ENCODE measurements around the gene NAGK.
A peak's percentile ranks its signal among the peaks of the same experiment; 100 is the strongest.
"Not testable (repeated sequence)": the region's sequence is repeated elsewhere in the genome, so short reads cannot be mapped to it uniquely, and the experiment has no call there.

The NAGK gene

DNA sequence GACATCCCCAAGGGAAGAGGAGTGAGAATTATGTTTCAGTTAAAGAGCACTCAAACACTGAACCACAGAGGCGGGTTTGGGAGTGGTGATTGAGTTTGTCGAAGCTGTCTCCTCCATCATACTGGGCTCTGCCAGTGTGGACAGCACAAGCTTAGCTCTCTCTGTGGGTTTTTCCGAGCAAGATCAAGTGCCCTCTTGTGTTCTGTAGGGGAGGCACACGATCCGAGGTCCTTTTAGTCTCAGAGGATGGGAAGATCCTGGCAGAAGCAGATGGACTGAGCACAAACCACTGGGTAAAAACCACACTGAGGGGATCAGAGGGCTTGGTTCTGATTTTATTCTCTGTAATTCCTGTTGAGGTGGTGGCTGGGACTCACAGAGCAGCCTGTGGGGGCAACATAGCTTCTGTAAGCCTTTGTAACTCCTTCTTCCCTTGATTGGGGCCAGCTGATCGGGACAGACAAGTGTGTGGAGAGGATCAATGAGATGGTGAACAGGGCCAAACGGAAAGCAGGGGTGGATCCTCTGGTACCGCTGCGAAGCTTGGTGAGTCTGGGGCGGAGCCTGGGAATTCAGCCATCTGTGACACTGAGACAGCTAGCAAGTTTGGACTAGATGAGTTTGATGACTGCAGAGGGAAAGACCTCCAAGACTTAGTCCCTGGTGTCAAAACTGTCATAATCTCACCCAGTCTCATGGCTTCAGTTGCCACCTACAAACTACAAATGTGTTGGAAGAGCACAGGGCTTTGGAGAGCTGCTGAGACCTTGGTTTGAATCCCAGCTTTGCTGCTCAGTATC, 2.0 kb downstream of the NAGK start:
- DNase-seq = no peak

GRCh38 chr2:71071681-71072398, 3.4 kb downstream of the NAGK start:
- DNase-seq = no peak

- DNase-seq = no peak
Measured at GRCh38 chr2:71072492-71072891, 4.0 kb downstream of the NAGK start.

GRCh38 chr2:71073475-71073874, 5.0 kb downstream of the NAGK start:
- DNase-seq = no peak

DNA sequence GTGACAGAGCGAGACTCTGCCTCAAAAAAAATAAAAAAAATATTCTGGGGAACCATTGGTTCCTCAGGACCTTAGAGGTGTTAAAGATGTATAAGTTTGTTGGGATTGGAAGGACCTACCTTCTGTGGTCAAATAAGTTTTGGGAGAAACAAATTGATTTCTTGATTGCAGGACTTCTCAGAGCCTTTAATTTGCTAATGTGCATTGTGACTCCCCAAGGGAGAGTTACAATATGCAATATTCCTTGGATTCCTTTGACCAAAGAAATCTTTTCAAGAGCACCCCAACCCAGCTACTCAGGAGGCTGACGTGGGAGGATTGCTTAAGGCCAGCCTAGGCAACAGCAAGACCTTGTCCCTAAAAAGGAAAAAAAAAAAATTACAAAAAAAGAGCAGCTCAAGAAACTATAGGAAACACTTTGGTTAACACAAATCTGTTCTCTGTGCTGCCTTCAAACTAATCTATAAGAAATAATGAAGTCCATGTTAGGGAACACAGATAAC, 6.5 kb downstream of the NAGK start:
- no peak for DNase-seq

- no peak for DNase-seq
Measured at GRCh38 chr2:71078624-71079023, 10.2 kb downstream of the NAGK start.

DNA sequence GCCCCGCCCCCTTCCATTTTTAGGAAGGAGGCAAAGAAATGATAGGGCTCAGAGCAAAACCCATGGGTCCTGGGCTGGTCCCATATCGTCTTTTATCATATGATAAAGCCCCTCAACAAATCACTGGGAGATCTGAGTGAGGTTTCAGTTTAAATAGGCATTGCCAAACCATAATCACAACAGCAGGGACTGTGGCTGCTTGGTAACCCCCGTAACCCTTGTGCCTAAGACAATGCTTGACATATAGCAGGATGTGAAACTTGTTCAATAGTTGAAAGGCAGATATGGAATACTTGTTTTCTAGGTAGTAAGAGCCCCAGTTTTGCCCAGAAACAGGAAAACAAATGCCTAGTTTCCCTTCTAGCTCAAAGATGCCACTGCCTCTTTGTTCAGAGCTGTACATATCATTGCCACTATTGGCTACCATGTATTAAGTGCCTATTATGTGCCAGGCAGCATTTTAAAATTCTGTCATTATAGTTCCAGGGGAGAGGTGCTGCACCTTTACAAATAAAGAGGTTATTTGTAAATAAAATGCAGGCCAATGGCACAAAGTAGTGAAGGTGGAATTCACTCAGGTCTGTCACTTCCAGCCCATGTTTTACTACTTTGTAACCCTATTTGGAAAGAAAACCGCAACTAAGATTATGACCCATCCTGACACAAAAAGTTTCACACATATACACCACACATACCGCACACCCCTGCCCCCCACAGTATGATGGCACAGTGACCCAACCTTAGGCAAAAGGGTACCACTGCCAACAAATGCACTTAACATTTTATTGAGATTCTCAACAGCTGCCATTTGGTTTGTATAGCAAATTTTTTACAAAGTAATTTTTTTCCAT, 14.2 kb downstream of the NAGK start:
- DNase-seq = no peak

GRCh38 chr2:71083297-71083696, 14.8 kb downstream of the NAGK start:
- not testable (repeated sequence) for DNase-seq

GRCh38 chr2:71083752-71084312, 15.4 kb downstream of the NAGK start:
- DNase-seq = not testable (repeated sequence)

- not testable (repeated sequence) for DNase-seq
Measured at GRCh38 chr2:71085325-71086003, 17.0 kb downstream of the NAGK start.

DNA sequence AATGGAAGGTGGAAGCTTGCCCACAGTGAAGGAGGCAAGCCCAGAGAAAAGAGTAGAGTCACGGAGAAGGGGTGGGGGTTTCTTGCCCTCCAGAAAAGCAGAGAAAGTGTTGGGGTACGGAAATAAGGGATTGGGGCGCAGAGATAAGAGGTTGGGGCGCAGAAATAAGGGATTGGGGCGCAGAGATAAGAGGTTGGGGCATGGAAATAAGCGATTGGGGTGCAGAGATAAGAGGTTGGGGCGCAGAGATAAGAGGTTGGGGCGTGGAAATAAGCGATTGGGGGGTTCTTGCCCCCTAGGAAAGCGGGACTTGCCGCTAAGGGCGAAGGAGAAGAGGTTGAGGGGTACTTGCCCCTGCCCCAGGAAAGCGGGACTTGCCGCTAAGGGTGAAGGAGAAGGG, 21.0 kb downstream of the NAGK start:
- not testable (repeated sequence) for DNase-seq

DNA sequence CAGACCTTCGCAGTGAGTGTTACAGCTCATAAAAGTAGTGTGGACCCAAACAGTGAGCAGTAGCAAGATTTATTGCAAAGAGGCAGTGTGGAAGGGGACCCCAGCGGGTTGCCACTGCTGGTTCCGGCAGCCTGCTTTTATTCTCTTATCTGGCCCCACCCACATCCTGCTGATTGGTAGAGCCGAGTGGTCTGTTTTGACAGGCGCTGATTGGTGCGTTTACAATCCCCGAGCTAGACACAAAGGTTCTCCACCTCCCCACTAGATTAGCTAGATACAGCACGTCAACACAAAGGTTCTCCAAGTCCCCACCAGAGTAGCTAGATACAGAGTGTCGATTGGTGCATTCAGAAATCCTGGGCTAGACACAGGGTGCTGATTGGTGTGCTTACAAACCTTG, 23.4 kb downstream of the NAGK start:
- not testable (repeated sequence) for DNase-seq

DNA sequence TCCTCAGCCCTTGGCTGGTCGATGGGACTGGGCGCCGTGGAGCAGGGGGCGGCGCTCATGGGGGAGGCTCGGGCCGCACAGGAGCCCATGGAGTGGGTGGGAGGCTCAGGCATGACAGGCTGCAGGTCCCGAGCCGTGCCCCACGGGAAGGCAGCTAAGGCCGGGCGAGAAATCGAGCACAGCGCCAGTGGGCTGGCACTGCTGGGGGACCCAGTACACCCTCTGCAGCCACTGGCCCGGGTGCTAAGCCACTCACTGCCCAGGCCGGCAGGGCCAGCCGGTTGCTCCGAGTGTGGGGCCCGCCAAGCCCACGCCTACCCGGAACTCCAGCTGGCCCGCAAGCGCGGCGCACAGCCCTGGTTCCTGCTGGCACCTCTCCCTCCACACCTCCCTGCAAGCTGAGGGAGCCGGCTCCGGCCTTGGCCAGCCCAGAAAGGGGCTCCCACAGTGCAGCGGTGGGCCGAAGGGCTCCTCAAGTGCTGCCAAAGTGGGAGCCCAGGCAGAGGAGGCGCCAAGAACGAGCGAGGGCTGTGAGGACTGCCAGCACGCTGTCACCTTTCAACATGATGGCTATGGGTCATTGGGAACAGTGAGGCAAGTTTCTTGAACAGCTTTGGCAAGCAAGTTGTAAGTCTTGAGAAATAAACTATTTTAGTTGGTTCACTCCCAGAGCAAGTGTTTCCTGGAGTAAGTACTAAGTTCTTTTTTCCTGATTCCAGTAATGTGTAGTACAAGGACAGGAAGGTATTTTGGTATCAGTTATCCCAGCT, 24.2 kb downstream of the NAGK start:
- not testable (repeated sequence) for DNase-seq

- peak in 1 of 2 experiments; percentile 4 for DNase-seq
Measured at GRCh38 chr2:71100195-71100964, 31.9 kb downstream of the NAGK start.

DNA sequence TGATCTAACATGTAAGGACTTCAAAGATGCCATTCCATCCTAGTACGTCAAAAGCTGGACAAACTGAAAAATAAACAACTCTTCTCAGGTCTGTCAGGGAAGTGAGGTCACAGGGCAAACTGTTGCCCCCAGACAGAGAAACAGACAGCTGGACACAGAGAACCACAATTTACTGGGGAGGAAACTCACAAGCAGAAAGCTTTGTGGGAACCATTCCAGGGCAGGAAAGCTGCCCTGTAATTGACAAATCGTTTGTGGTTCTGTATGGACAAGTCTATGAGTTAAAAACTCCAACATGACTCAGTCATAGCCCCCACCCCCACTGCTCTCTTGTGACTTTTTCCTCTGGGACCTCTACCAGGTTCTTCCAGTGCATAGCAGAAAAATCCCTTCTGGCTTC, 33.2 kb downstream of the NAGK start:
- DNase-seq = no peak

GRCh38 chr2:71102981-71103681, 34.7 kb downstream of the NAGK start:
- DNase-seq = no peak

DNA sequence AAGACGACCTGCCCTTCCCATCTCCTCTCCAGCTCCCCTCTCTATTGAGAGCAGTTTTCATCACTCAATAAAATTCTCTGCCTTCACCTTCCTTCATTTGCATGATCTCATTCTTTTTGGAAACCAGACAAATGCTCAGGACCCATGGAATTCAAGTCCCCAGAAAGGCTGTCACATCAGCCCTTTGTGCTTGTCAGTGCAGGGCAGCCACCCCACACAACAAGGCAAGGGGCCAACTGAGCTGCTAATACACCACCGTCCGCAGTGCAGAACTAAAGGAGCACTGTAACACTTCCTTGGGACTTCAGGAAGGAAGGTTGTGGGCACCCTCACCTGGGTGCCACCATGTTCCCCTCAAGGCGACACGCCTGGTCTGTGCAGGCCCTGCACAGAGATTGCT, 35.4 kb downstream of the NAGK start:
- no peak for DNase-seq

GRCh38 chr2:71106463-71106862, 38.0 kb downstream of the NAGK start:
- DNase-seq = not testable (repeated sequence)

GRCh38 chr2:71108091-71108490, 39.6 kb downstream of the NAGK start:
- no peak for DNase-seq

DNA sequence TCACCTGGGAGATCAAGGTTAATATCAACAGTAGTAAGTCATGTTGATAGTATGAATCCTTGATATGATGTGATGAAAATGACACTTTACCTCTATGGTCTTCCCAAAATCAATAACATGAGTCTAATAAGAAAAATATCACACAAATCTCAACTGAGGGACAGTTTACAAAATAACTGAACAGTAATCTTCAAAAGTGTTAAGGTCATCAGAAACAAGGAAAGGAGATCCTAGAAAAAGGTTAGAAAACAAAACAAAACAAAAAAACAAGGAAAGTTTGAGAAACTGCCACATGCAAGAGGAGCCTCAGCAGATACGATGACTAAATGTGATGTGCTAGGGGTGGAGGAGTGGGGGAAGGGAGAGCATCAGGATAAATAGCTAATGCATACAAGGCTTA, 45.4 kb downstream of the NAGK start:
- DNase-seq = no peak

Measured in cerebellar nuclear complex (tissue), 1 donor.